Activated T-cell treated with anti-CD3 and anti-CD28 coated beads, Interleukin-2, amount 50 U/mL, for 24 hours (primary cell): Measurements from ENCODE around the gene MUC20.
"Not testable (repeated sequence)": the region's sequence is repeated elsewhere in the genome, so short reads cannot be mapped to it uniquely, and the experiment has no call there.

Experiments
- DNase-seq: peaks from one replicate; pipeline ENCODE4 v3.0.0-alpha.2; 2020
- H3K27ac Mint-ChIP-seq: 2 replicates; pipeline ENCODE4 v1.8.0; 2020; ENCODE audit warnings: mild to moderate bottlenecking, mixed read lengths
- H3K27me3 Mint-ChIP-seq: 2 replicates; pipeline ENCODE4 v1.8.0; 2020; ENCODE audit warnings: mixed read lengths
- H3K36me3 Mint-ChIP-seq: 2 replicates; pipeline ENCODE4 v1.8.0; 2020; ENCODE audit warnings: low read depth, mixed read lengths
- H3K4me1 Mint-ChIP-seq: 2 replicates; pipeline ENCODE4 v1.8.0; 2020; ENCODE audit warnings: low read depth, mixed read lengths
- H3K4me3 Mint-ChIP-seq: 2 replicates; pipeline ENCODE4 v1.8.0; 2020; ENCODE audit warnings: mild to moderate bottlenecking, moderate library complexity, mixed read lengths
- H3K9me3 Mint-ChIP-seq: 2 replicates; pipeline ENCODE4 v1.8.0; 2020; ENCODE audit warnings: mixed read lengths

The MUC20 gene

GRCh38 chr3:195727606-195728195 is 6.9 kb downstream of the MUC20 start:
- no peaks in the 10 kb centered on the region for H3K4me1 Mint-ChIP-seq
- DNase-seq: no peak
- H3K27me3 Mint-ChIP-seq: peaks cover 6% of the 10 kb centered on the region
- no peaks in the 10 kb centered on the region for H3K9me3 Mint-ChIP-seq
- no peak overlapping the region for H3K4me3 Mint-ChIP-seq
- H3K36me3 Mint-ChIP-seq: no peaks in the 10 kb centered on the region
- no peak overlapping the region for H3K27ac Mint-ChIP-seq

- not testable (repeated sequence) for H3K36me3 Mint-ChIP-seq, H3K9me3 Mint-ChIP-seq, H3K27ac Mint-ChIP-seq, H3K27me3 Mint-ChIP-seq, H3K4me1 Mint-ChIP-seq, DNase-seq, H3K4me3 Mint-ChIP-seq
Observed at GRCh38 chr3:195728789-195729188, 8.0 kb downstream of the MUC20 start.

- DNase-seq: no peak
- H3K36me3 Mint-ChIP-seq: no peaks in the 10 kb centered on the region
- peaks cover 6% of the 10 kb centered on the region for H3K27me3 Mint-ChIP-seq
- no peak overlapping the region for H3K27ac Mint-ChIP-seq
- no peaks in the 10 kb centered on the region for H3K9me3 Mint-ChIP-seq
- no peak overlapping the region for H3K4me3 Mint-ChIP-seq
- no peaks in the 10 kb centered on the region for H3K4me1 Mint-ChIP-seq
Observed at GRCh38 chr3:195729476-195730251, 8.9 kb downstream of the MUC20 start.

- Mint-ChIP-seq H3K9me3 (no peaks in the 10 kb centered on the region), H3K4me3 (no peak overlapping the region), H3K27me3 (no peaks in the 10 kb centered on the region), H3K4me1 (no peaks in the 10 kb centered on the region), H3K36me3 (no peaks in the 10 kb centered on the region), H3K27ac (no peak overlapping the region)
- peak; percentile 21 for DNase-seq
Observed at GRCh38 chr3:195731356-195731905, 10.7 kb downstream of the MUC20 start.

GRCh38 chr3:195732940-195733339 is 12.2 kb downstream of the MUC20 start:
- Mint-ChIP-seq H3K36me3 (no peaks in the 10 kb centered on the region), H3K4me3 (no peak overlapping the region), H3K4me1 (no peaks in the 10 kb centered on the region), H3K9me3 (no peaks in the 10 kb centered on the region), H3K27me3 (no peaks in the 10 kb centered on the region), H3K27ac (no peak overlapping the region)
- DNase-seq: no peak

GRCh38 chr3:195735036-195735695 is 14.4 kb downstream of the MUC20 start:
- DNase-seq: no peak
- Mint-ChIP-seq H3K27me3 (no peaks in the 10 kb centered on the region), H3K4me3 (no peak overlapping the region), H3K9me3 (no peaks in the 10 kb centered on the region), H3K27ac (no peak overlapping the region), H3K36me3 (no peaks in the 10 kb centered on the region), H3K4me1 (no peaks in the 10 kb centered on the region)

GRCh38 chr3:195736866-195737490 is 16.2 kb downstream of the MUC20 start:
- H3K27ac Mint-ChIP-seq: no peak overlapping the region
- no peaks in the 10 kb centered on the region for H3K4me1 Mint-ChIP-seq
- H3K4me3 Mint-ChIP-seq: no peak overlapping the region
- H3K36me3 Mint-ChIP-seq: no peaks in the 10 kb centered on the region
- H3K27me3 Mint-ChIP-seq: no peaks in the 10 kb centered on the region
- no peaks in the 10 kb centered on the region for H3K9me3 Mint-ChIP-seq
- DNase-seq: no peak

- not testable (repeated sequence) for H3K36me3 Mint-ChIP-seq, H3K27ac Mint-ChIP-seq, H3K9me3 Mint-ChIP-seq, H3K4me1 Mint-ChIP-seq, DNase-seq, H3K27me3 Mint-ChIP-seq, H3K4me3 Mint-ChIP-seq
Observed at GRCh38 chr3:195737782-195738181, 17.0 kb downstream of the MUC20 start.

GRCh38 chr3:195738274-195739044 is 17.7 kb downstream of the MUC20 start:
- DNase-seq: no peak
- Mint-ChIP-seq H3K4me1 (no peaks in the 10 kb centered on the region), H3K9me3 (no peaks in the 10 kb centered on the region), H3K27ac (no peak overlapping the region), H3K27me3 (no peaks in the 10 kb centered on the region), H3K4me3 (no peak overlapping the region), H3K36me3 (no peaks in the 10 kb centered on the region)

GRCh38 chr3:195739561-195740111 is 18.9 kb downstream of the MUC20 start:
- DNase-seq: no peak
- Mint-ChIP-seq H3K36me3 (no peaks in the 10 kb centered on the region), H3K27ac (no peak overlapping the region), H3K4me3 (no peak overlapping the region), H3K4me1 (no peaks in the 10 kb centered on the region), H3K27me3 (no peaks in the 10 kb centered on the region), H3K9me3 (no peaks in the 10 kb centered on the region)

- peaks cover 6% of the 10 kb centered on the region for H3K27me3 Mint-ChIP-seq
- H3K4me3 Mint-ChIP-seq: no peak overlapping the region
- H3K36me3 Mint-ChIP-seq: no peaks in the 10 kb centered on the region
- H3K9me3 Mint-ChIP-seq: no peaks in the 10 kb centered on the region
- H3K27ac Mint-ChIP-seq: no peak overlapping the region
- no peak for DNase-seq
- peaks cover 12% of the 10 kb centered on the region for H3K4me1 Mint-ChIP-seq
Observed at GRCh38 chr3:195744437-195744836, 23.7 kb downstream of the MUC20 start.

GRCh38 chr3:195746346-195746745 is 25.6 kb downstream of the MUC20 start:
- H3K27ac Mint-ChIP-seq: no peak overlapping the region
- peaks cover 12% of the 10 kb centered on the region for H3K4me1 Mint-ChIP-seq
- peaks cover 6% of the 10 kb centered on the region for H3K27me3 Mint-ChIP-seq
- no peaks in the 10 kb centered on the region for H3K9me3 Mint-ChIP-seq
- no peaks in the 10 kb centered on the region for H3K36me3 Mint-ChIP-seq
- no peak overlapping the region for H3K4me3 Mint-ChIP-seq
- DNase-seq: no peak

- no peak overlapping the region for H3K27ac Mint-ChIP-seq
- H3K4me3 Mint-ChIP-seq: no peak overlapping the region
- no peaks in the 10 kb centered on the region for H3K36me3 Mint-ChIP-seq
- H3K27me3 Mint-ChIP-seq: peaks cover 6% of the 10 kb centered on the region
- no peaks in the 10 kb centered on the region for H3K9me3 Mint-ChIP-seq
- no peak for DNase-seq
- peaks cover 12% of the 10 kb centered on the region for H3K4me1 Mint-ChIP-seq
Observed at GRCh38 chr3:195746751-195747150, 26.0 kb downstream of the MUC20 start.

GRCh38 chr3:195748661-195749060 is 27.9 kb downstream of the MUC20 start:
- H3K27ac Mint-ChIP-seq: no peak overlapping the region
- no peak overlapping the region for H3K4me3 Mint-ChIP-seq
- H3K9me3 Mint-ChIP-seq: no peaks in the 10 kb centered on the region
- peaks cover 6% of the 10 kb centered on the region for H3K27me3 Mint-ChIP-seq
- H3K36me3 Mint-ChIP-seq: no peaks in the 10 kb centered on the region
- DNase-seq: no peak
- peaks cover 13% of the 10 kb centered on the region for H3K4me1 Mint-ChIP-seq
